OCI-LY3 (cell line): ENCODE data around the gene GALNT10.

ENCODE experiments used
- CTCF ChIP-seq: fragments of 200-600, 300-600 bp; sonication (generic); IDR thresholded peaks from 2 replicates; pipeline ENCODE4 v1.5.1; 2014; ENCODE audit warnings: antibody characterized with exemption, low read length, low read depth
- EZH2phosphoT487 ChIP-seq: fragments of 200-600 bp; shearing (Covaris generic); IDR thresholded peaks from 2 replicates; pipeline ENCODE4 v1.6.1; 2018; ENCODE audit warnings: antibody characterized with exemption, mixed run types, low read depth

- TF ChIP-seq CTCF (peak; percentile 57), EZH2phosphoT487 (no peak)
Observed at GRCh38 chr5:154421868-154422267, 231.3 kb downstream of the GALNT10 start.
